RWPE2 (cell line): ENCODE data around the gene BCKDK.

Source experiments
- ATAC-seq: fragments of 200-7000 bp; cut with Tn5 transposase; 3 replicates; pipeline ENCODE4 v1.9.1; 2021; ENCODE audit warnings: low read depth
- DNase-seq: peaks from one replicate; pipeline ENCODE4 v3.0.0-alpha.2; 2020; ENCODE audit warnings: low spot score
- H3K27ac ChIP-seq: fragments of 450-650 bp; 2 replicates; pipeline ENCODE4 v1.5.1; 2017; ENCODE audit warnings: mild to moderate bottlenecking; ENCODE audit not compliant: poor library complexity, severe bottlenecking
- H3K27me3 ChIP-seq: fragments of 250-450 bp; sonication (Bioruptor Pico); 2 replicates; pipeline ENCODE4 v1.5.1; 2021; ENCODE audit warnings: mild to moderate bottlenecking, moderate library complexity; ENCODE audit not compliant: insufficient read depth, poor library complexity, severe bottlenecking
- H3K36me3 ChIP-seq: fragments of 250-450 bp; sonication (Bioruptor Pico); 2 replicates; pipeline ENCODE4 v1.5.1; 2020; ENCODE audit warnings: low read depth, mild to moderate bottlenecking, moderate library complexity
- H3K4me1 ChIP-seq: fragments of 250-450 bp; sonication (Bioruptor Pico); 2 replicates; pipeline ENCODE4 v1.5.1; 2021; ENCODE audit warnings: mild to moderate bottlenecking, moderate library complexity; ENCODE audit not compliant: insufficient read depth, poor library complexity, severe bottlenecking
- H3K4me3 ChIP-seq: fragments of 250-450 bp; sonication (Bioruptor Pico); 2 replicates; pipeline ENCODE4 v1.5.1; 2021; ENCODE audit warnings: mild to moderate bottlenecking, moderate library complexity; ENCODE audit not compliant: severe bottlenecking
- H3K9me3 ChIP-seq: fragments of 250-450 bp; sonication (Bioruptor Pico); 2 replicates; pipeline ENCODE4 v1.5.1; 2021; ENCODE audit warnings: mild to moderate bottlenecking, moderate library complexity; ENCODE audit not compliant: severe bottlenecking
- TF ChIP-seq, protein P1 (sequence below): fragments of 450-650 bp; IDR thresholded peaks from one replicate; pipeline ENCODE4 v1.5.1; 2017; ENCODE audit warnings: mild to moderate bottlenecking, moderate library complexity; ENCODE audit not compliant: poor library complexity, severe bottlenecking

BCKDK gene

GRCh38 chr16:31088459-31089183 lies 19.6 kb upstream of the BCKDK start, which contains the start of gene PRSS53:
TSS of gene PRSS53 (minus strand) at chr16:31088943. CDS start at chr16:31088809, 134 bp downstream.
- Histone ChIP-seq H3K27me3 (no peaks in the 10 kb centered on the region), H3K27ac (no peak within 1 kb of the TSS), H3K9me3 (no peaks in the 10 kb centered on the region), H3K4me3 (no peak within 1 kb of the TSS), H3K4me1 (no peaks in the 10 kb centered on the region), H3K36me3 (peaks cover 32% of the 10 kb centered on the region)
- no peak for ATAC-seq
- TF ChIP-seq, protein P1, sequence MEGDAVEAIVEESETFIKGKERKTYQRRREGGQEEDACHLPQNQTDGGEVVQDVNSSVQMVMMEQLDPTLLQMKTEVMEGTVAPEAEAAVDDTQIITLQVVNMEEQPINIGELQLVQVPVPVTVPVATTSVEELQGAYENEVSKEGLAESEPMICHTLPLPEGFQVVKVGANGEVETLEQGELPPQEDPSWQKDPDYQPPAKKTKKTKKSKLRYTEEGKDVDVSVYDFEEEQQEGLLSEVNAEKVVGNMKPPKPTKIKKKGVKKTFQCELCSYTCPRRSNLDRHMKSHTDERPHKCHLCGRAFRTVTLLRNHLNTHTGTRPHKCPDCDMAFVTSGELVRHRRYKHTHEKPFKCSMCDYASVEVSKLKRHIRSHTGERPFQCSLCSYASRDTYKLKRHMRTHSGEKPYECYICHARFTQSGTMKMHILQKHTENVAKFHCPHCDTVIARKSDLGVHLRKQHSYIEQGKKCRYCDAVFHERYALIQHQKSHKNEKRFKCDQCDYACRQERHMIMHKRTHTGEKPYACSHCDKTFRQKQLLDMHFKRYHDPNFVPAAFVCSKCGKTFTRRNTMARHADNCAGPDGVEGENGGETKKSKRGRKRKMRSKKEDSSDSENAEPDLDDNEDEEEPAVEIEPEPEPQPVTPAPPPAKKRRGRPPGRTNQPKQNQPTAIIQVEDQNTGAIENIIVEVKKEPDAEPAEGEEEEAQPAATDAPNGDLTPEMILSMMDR = no peak
- DNase-seq = no peak

GRCh38 chr16:31089199-31089598 lies 19.0 kb upstream of the BCKDK start:
- Histone ChIP-seq H3K27ac (no peak overlapping the region), H3K9me3 (no peaks in the 10 kb centered on the region), H3K4me1 (no peaks in the 10 kb centered on the region), H3K36me3 (peaks cover 32% of the 10 kb centered on the region), H3K4me3 (no peak overlapping the region), H3K27me3 (no peaks in the 10 kb centered on the region)
- TF ChIP-seq, protein P1 = no peak
- DNase-seq = no peak
- no peak for ATAC-seq

DNA sequence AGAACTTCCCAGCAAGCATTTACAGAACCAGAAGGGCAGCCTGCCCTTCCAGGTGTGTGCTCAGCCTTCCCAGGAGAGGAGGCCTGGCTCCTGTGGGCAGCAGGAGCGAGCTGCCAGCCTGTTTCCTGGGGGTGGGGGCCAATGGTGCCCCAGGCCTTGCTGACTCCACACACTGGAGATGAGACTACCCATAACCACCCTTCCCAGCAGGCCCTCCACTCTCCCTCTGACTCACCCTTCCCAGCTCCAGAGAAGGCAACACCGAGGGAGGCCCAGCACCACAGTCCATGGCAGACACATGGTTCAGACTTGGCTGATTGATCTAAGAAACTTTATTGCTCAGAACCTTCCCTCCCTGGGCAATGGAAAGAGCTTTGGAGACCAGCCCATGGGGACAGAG lies 17.6 kb upstream of the BCKDK start:
- Histone ChIP-seq H3K4me1 (no peaks in the 10 kb centered on the region), H3K9me3 (no peaks in the 10 kb centered on the region), H3K27ac (no peak overlapping the region), H3K4me3 (no peak overlapping the region), H3K36me3 (peaks cover 32% of the 10 kb centered on the region), H3K27me3 (no peaks in the 10 kb centered on the region)
- TF ChIP-seq, protein P1 = no peak
- DNase-seq = no peak
- ATAC-seq = no peak

- DNase-seq (no peak), ATAC-seq (no peak)
- no peaks in the 10 kb centered on the region for H3K4me1 ChIP-seq
- no peaks in the 10 kb centered on the region for H3K9me3 ChIP-seq
- H3K36me3 ChIP-seq = peaks cover 32% of the 10 kb centered on the region
- TF ChIP-seq, protein P1 = no peak
- no peaks in the 10 kb centered on the region for H3K27me3 ChIP-seq
- H3K27ac ChIP-seq = no peak overlapping the region
- H3K4me3 ChIP-seq = no peak overlapping the region
These were observed 15.9 kb upstream of the BCKDK start for GRCh38 chr16:31092330-31092729.

DNA sequence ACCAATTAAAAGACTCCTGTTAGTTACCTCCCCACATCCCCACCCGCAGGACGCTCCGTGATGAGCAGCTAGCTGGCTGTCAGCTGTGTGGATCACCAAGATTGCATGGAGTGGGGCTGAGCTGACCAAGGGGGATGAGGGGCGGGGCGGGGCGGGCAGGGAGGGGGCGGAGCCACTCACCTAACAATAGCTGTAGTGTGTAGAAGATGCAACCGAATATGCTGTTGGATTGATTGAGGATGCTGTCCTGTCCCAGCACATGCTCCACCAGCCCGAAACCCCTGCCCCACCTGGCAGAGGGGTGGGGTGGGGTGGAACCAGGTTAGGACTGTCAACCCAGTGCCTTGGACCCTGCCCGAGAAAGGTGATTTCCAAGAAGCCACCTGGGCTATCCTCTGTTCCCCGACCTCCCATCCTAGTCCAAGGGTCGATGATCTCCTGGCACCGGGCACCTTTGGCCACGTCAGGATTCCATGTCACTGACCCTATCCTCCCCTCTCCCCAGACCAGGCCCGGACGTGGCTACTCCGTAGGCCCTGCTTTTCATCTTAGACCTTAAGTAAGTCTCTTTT lies 15.0 kb upstream of the BCKDK start:
- Histone ChIP-seq H3K27me3 (no peaks in the 10 kb centered on the region), H3K9me3 (no peaks in the 10 kb centered on the region), H3K4me1 (no peaks in the 10 kb centered on the region), H3K27ac (peak overlapping the region; percentile 81), H3K36me3 (peaks cover 32% of the 10 kb centered on the region), H3K4me3 (peak overlapping the region; percentile 66)
- DNase-seq (peak; percentile 61), ATAC-seq (peak; percentile 26)
- TF ChIP-seq, protein P1 = no peak
